SIG-M5 treated with dmso at 0.1 percent for 504 hours (cell line): ENCODE data around the gene PIP5K1B.

ENCODE experiments used
- DNase-seq: peaks from one replicate; lab custom pipeline; 2025; ENCODE audit not compliant: unreplicated experiment; lab: John Stamatoyannopoulos, UW

The PIP5K1B gene

GRCh38 chr9:68897577-68898145 lies 192.6 kb downstream of the PIP5K1B start:
- DNase-seq, result no peak

- no peak for DNase-seq
Observed at GRCh38 chr9:68898781-68899439, 193.9 kb downstream of the PIP5K1B start.

DNA sequence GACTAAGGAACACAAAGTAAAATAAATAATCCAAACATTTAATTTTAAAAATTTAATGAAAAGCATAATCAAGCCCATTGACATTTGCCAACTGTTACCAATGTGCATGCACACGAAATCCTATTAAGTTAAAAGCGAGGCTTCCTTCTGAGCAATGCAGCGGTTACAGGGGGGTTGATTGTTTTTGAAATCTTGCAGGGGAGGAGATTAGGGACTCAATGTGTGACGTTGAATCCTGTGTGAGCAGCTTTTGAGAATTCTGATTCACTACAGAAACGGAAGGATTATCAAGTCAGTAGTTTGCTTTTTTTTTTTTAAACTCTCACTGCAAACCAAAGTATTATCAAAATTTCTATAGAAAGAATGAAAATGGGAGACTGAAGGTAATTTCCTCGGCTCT lies 199.4 kb downstream of the PIP5K1B start:
- no peak for DNase-seq

DNA sequence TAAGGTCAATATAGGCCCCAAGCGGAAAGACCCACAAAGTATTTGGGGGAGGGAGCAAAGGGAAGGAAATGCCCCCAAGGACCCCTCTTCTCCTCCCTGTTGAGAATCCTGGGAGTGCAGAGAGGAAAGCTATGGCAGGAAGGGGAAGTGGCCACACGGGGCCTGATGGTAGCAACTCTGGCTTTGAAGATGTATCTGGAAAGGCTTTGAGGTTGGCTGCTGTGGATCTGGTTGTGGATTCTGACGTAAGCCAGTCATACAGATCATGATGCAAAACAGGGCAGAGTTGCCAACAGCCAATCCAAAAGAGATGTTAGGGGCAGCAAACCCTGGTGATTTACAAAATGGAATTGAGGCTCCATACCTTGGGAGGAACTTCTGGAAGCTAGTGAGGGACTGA lies 200.1 kb downstream of the PIP5K1B start:
- DNase-seq, result no peak

- DNase-seq, result no peak
Observed at GRCh38 chr9:68907910-68908309, 202.9 kb downstream of the PIP5K1B start.

DNA sequence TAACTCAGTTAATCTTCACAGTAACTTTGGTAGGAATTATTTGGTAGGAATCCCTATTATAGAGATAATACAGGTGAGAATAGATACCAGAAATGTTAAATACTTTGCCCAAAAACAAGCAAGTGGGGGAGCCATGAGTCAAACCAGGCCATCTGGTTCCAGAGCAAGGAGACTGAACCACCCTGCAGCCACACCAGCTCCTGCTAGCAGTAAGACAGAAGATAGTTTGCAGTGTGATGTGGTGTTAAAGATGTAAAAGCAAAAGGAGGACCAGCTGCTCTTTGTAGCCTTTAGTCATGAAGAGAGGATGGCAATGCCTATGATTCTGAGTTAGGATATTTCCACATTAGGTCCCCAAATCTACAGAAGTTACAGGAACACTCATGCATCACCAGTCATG lies 207.5 kb downstream of the PIP5K1B start:
- no peak for DNase-seq

DNA sequence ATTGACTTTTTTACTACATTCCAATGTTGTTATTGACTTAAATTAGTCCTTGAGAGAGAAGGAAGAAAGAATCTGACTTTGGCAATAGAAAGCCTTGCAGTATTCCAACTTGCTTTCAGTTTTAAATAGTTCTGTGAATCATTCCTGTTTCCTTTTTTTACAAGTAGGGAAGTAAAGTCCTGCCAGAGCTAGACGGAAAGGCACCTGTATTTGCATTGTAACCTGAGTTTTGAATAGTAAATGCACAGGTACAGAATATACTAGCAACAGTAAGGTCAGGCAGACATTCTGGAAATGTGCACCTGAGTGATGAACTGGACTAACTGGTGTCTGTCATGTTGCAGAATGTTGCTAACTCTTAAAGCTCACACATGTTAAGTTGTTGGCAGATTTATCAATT lies 208.0 kb downstream of the PIP5K1B start:
- no peak for DNase-seq

DNA sequence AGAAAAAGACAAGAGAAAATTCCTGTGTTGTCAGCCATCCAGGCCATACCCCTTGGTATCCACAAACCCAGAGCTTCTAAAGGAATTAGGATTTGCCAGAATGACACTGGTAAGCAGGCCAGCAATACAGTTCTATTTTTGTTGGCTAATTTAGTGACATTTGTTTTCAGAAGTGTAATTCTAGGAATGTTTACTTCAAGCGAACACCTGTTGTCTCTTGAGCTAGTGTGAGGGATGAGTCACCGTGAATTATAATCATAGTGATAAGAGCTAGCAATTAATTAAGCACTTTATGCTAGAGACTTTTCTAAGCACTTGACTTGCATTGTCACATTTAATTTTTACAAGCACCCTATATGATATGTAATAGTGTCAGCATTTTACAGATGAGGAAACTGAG lies 209.7 kb downstream of the PIP5K1B start:
- DNase-seq, result no peak

DNA sequence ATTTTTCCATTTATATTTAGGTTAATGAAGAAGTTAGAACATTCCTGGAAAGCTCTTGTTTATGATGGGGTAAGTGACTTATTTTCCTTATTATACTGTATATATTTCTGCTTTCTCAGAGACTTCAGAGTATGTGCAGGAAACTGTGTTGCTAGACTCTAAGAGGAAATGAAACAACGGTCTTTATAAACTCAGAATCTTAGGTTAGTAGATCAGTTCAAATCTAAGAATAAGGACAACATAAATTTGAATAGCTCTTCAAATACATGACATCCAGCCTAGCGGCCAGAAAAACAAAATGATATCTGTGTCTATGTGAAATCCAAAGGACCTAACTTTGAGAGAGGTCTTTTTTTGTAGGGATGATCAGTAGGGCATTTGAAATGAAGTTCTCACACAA lies 214.6 kb downstream of the PIP5K1B start:
- peak; percentile 13 for DNase-seq

GRCh38 chr9:68920921-68921320 lies 215.9 kb downstream of the PIP5K1B start:
- DNase-seq, result no peak

DNA sequence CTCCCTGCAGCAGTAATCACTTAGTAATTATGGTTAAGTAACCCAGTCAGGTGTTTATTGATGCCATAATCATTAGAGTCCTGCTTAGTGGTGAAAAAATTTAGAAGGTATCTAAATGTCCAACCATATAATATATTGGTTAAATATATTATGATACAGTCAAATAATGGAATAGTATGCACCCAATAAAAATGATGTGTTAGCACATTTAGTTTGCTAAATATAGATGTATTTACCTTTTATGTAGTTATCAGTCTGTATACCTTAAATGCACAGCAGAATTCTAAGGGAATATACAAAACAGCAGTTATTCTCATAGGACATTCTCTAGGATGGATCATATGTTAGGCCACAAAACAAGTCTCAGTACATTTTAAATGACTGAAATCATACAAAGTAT lies 218.4 kb downstream of the PIP5K1B start:
- DNase-seq, result no peak

GRCh38 chr9:68925175-68925574 lies 220.1 kb downstream of the PIP5K1B start:
- no peak for DNase-seq

GRCh38 chr9:68927165-68927564 lies 222.1 kb downstream of the PIP5K1B start:
- no peak for DNase-seq

GRCh38 chr9:68931821-68932220 lies 226.8 kb downstream of the PIP5K1B start:
- DNase-seq, result no peak

DNA sequence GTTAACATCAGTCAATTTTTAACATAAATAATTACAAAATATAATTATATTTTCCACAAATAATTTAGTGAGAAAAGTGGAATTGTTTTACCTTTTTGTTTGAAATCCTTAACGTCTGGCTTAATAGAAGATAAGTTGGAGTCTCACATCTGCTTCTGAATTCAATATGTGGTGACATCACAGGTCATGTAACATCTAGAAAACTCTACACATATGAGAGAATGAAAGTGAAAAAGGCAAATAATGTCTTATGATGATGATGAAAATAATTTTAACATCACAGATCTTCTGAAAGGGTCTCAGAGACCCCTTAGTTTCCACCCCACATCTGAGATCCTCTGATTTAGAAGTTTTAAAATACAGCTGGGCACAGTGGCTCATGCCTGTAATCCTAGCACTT lies 227.4 kb downstream of the PIP5K1B start:
- DNase-seq, result no peak

DNA sequence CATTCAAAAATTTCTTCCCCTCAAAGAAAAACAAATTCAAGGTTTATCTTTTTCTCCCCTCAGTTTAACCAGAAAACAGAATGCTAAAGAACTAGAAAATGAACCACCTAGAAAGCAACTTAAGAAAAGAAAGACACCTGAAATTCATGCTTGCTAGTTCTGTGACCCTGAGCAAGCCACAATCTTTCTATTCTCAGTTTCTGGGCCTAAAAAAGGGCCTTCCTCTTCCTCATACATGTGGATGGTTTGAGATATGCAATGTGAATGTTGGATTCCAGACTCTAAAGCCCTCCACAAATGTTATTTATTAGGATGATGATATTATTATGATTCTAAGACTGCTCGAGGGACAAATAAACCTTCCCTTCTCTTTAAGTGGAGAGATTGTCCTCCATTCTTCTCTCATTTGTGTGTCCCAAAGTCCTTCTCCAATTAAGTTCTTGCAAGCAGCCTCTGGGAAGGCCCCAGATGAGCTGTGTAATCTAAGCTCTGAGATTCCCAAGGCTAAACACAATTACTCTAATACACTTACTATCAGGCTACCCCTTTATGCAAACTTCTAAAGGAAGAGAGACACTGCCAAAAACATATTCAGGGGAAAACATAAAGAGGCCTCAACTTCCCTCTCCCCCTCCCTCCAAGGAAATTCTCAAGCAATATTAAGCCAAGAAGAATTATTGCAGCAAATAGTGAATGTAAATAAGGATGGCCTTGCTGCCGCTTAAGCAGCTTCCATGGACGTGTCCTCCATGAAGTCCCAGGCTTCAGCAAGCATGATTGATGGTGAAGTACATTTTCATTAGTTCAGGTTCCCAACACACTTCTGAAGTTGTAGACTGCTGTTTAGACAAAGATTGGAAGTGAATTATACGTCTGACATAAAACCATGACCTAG lies 228.6 kb downstream of the PIP5K1B start:
- DNase-seq, result no peak

GRCh38 chr9:68934329-68934644 lies 229.2 kb downstream of the PIP5K1B start:
- no peak for DNase-seq

DNA sequence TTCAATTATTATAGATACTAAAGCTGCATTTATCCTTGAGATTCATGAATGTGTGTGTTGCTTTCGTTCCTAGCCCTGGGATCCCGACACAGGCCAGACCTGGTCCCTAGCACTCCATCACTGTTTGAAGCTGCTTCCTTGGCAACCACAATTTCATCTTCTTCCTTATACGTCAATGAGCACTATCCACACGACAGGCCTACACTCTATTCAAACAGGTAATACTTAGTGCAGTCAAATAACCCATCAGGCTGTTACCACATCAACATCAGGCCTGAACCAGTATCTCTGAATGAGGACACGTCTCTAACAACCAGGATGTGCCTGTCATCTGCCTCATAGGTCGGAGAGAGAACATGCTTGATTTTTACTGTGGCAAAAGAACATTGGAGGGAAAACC lies 235.5 kb downstream of the PIP5K1B start:
- no peak for DNase-seq

GRCh38 chr9:68941780-68942459 lies 236.9 kb downstream of the PIP5K1B start:
- DNase-seq, result no peak

GRCh38 chr9:68942790-68943189 lies 237.8 kb downstream of the PIP5K1B start:
- DNase-seq, result no peak

DNA sequence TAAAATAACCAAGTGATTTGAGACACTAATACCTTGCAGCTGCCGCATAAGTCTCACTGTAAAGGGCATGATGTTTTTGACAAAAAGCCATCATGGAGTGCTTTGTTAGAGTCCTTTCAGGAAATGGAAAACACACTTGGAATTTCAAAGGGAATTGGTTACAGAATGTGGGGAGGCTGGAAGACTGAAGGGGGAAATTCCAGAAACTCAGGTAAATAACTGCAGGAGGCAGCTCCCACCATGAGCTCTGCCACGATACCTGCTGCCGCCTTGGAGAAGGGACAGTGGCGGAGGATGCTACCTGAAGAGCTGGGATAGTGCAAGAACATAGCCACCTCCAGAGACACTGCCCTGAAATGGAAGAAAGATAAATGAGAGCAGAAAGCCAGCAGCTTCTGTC lies 242.0 kb downstream of the PIP5K1B start:
- no peak for DNase-seq
